Skin of body (tissue), 2 donors: Measurements from ENCODE around the gene LAMTOR4. TPM values are rescaled to one million over a fixed set of nuclear protein-coding genes. Genes with fewer than 3 reads are reported as not detected.

Experiments
- DNase-seq: peaks from one replicate; lab custom pipeline; 2025; lab: John Stamatoyannopoulos, UW
- total RNA-seq: library from RNA; depleted of rRNA; stranded (reverse); fragments of >200 nt; gene quantifications from one replicate; pipeline ENCODE4 v1.2.3, GENCODE V29; 2014

The LAMTOR4 gene
- total RNA-seq, 1 donor from 2014 or later, result 73.6 TPM

- DNase-seq, result no peak
Observed at GRCh38 chr7:100152937-100153666, 4.4 kb downstream of the LAMTOR4 start.

- no peak for DNase-seq
Observed at GRCh38 chr7:100153708-100154535, 5.2 kb downstream of the LAMTOR4 start.

- DNase-seq, result no peak
Observed at GRCh38 chr7:100154651-100155491, 6.2 kb downstream of the LAMTOR4 start.

- no peak for DNase-seq
Observed at GRCh38 chr7:100155553-100156317, 7.0 kb downstream of the LAMTOR4 start.

GRCh38 chr7:100156331-100157068 is 7.8 kb downstream of the LAMTOR4 start:
- DNase-seq, result no peak

- no peak for DNase-seq
Observed at GRCh38 chr7:100157069-100157333, 8.3 kb downstream of the LAMTOR4 start.

- DNase-seq, result no peak
Observed at GRCh38 chr7:100157334-100158228, 8.9 kb downstream of the LAMTOR4 start.

- peak; percentile 54 for DNase-seq
Observed at GRCh38 chr7:100158229-100159098, 9.7 kb downstream of the LAMTOR4 start, which contains the start of gene TRAPPC14. Gene TRAPPC14 (minus strand): TSS chr7:100158723. CDS start chr7:100158499, 224 bp downstream.

GRCh38 chr7:100159099-100159623 is 10.4 kb downstream of the LAMTOR4 start:
- no peak for DNase-seq

GRCh38 chr7:100160067-100160466 is 11.3 kb downstream of the LAMTOR4 start:
- DNase-seq, result no peak

GRCh38 chr7:100163006-100163531 is 14.4 kb downstream of the LAMTOR4 start:
- no peak for DNase-seq

GRCh38 chr7:100163871-100164270 is 15.2 kb downstream of the LAMTOR4 start:
- DNase-seq, result no peak

- DNase-seq, result no peak
Observed at GRCh38 chr7:100166317-100166940, 17.7 kb downstream of the LAMTOR4 start.

GRCh38 chr7:100166970-100167911 is 18.5 kb downstream of the LAMTOR4 start:
- DNase-seq, result no peak

GRCh38 chr7:100167912-100168323 is 19.2 kb downstream of the LAMTOR4 start:
- peak; percentile 32 for DNase-seq

GRCh38 chr7:100169147-100169850 is 20.6 kb downstream of the LAMTOR4 start:
- no peak for DNase-seq
